GM12878 (cell line): Measurements from ENCODE around the gene FXYD1. TPM values are rescaled to one million over a fixed set of nuclear protein-coding genes. Genes with fewer than 3 reads are reported as not detected.

Experiments
- ATAC-seq: fragments of 200-7000 bp; cut with Tn5 transposase; 3 replicates; pipeline ENCODE4 v1.9.1; 2020; ENCODE audit warnings: mild to moderate bottlenecking, moderate library complexity
- BruUV-seq: library from RNA; stranded (reverse); fragments of 400-500 nt; replicated peaks from 2 replicates; lab custom pipeline; 2021; lab: Mats Ljungman, UMichigan
- CTCF ChIA-PET: fragments of 300-600 bp; sonication (Branson Sonifier 250); formaldehyde crosslinking; extraction: SDS; loops from one replicate; lab custom pipeline; 2021; ENCODE audit warnings: inconsistent platforms; lab: Yijun Ruan, JAX
- POLR2A ChIA-PET: fragments of 350-600 bp; formaldehyde crosslinking; extraction: SDS; loops from one replicate; lab custom pipeline; 2021; ENCODE audit warnings: inconsistent platforms; lab: Charles Lee
- RAD21 ChIA-PET: fragments of 300-600 bp; sonication (Branson Sonifier 250); formaldehyde crosslinking; loops from one replicate; lab custom pipeline; 2023; ENCODE audit warnings: antibody characterized with exemption; ENCODE audit not compliant: unreplicated experiment; lab: Charles Lee
- SMC1A ChIA-PET: fragments of 300-600 bp; sonication (Branson Sonifier 250); formaldehyde crosslinking; loops from one replicate; lab custom pipeline; 2023; ENCODE audit not compliant: unreplicated experiment, uncharacterized antibody; lab: Charles Lee
- DNase-seq: peaks from one replicate; pipeline ENCODE4 v3.0.0-alpha.2; 2011; ENCODE audit warnings: low read depth, low spot score
- FAIRE-seq: peaks from 3 replicates; lab custom pipeline; 2011; peaks lifted over from hg19 to GRCh38; lab: Jason Lieb, UNC
- H2AFZ ChIP-seq: 2 replicates; pipeline ENCODE4 v1.6.0; 2011; ENCODE audit warnings: low read depth, low read length, control low read depth; ENCODE audit not compliant: control insufficient read depth
- H3K27ac ChIP-seq: 2 replicates; pipeline ENCODE4 v1.5.1; 2011; ENCODE audit warnings: control low read depth; ENCODE audit not compliant: control insufficient read depth, insufficient read depth
- H3K27me3 ChIP-seq, 2 experiments: replicated peaks in 1 of 2; 2 replicates each; pipeline versions ENCODE4 v1.6.0 to v1.6.1; 2011; ENCODE audit warnings: low read length in 1 of 2; ENCODE audit not compliant: control insufficient read depth in 2 of 2, insufficient read depth in 2 of 2
- H3K36me3 ChIP-seq, 2 experiments: 2 replicates each; pipeline ENCODE4 v1.5.1; 2011; ENCODE audit warnings: low read length in 1 of 2; ENCODE audit not compliant: control insufficient read depth in 2 of 2, insufficient read depth in 2 of 2
- H3K4me1 ChIP-seq: 2 replicates; pipeline ENCODE4 v1.6.1; 2011; ENCODE audit warnings: mild to moderate bottlenecking, low read length, moderate library complexity, mixed read lengths; ENCODE audit not compliant: control insufficient read depth, insufficient read depth
- H3K4me2 ChIP-seq: 2 replicates; pipeline ENCODE4 v1.6.0; 2011; ENCODE audit warnings: control low read depth; ENCODE audit not compliant: control insufficient read depth, insufficient read depth
- H3K4me3 ChIP-seq: fragments of 200-600 bp; sonication (generic); 2 replicates; pipeline ENCODE4 v1.5.1; 2016
- H3K79me2 ChIP-seq: 2 replicates; pipeline ENCODE4 v1.6.0; 2011; ENCODE audit warnings: low read length; ENCODE audit not compliant: control insufficient read depth, insufficient read depth
- H3K9ac ChIP-seq: 2 replicates; pipeline ENCODE4 v1.8.0; 2011; ENCODE audit warnings: low read length, control low read depth, mixed read lengths; ENCODE audit not compliant: control insufficient read depth, insufficient read depth
- H3K9me3 ChIP-seq: replicated peaks from 3 replicates; pipeline ENCODE4 v1.5.1; 2011; ENCODE audit warnings: mild to moderate bottlenecking, low read length; ENCODE audit not compliant: control insufficient read depth, insufficient read depth
- H4K20me1 ChIP-seq: 2 replicates; pipeline ENCODE4 v1.6.0; 2011; ENCODE audit not compliant: control insufficient read depth, insufficient read depth
- CEBPB ChIP-seq, 2 experiments: fragments of 150-350 bp in 1 of 2; IDR thresholded peaks; 2 replicates each; pipeline ENCODE4 v1.6.1; 2012 to 2014; ENCODE audit warnings: low read depth in 2 of 2, low read length in 2 of 2, borderline replicate concordance in 1 of 2, inconsistent platforms in 1 of 2
- NFYA ChIP-seq: IDR thresholded peaks from 2 replicates; pipeline ENCODE4 v1.6.1; 2011; ENCODE audit warnings: low read depth, mild to moderate bottlenecking, low read length, improper control_type of control experiment, borderline replicate concordance
- NR2C2 ChIP-seq: IDR thresholded peaks from 2 replicates; pipeline ENCODE4 v1.6.1; 2011; ENCODE audit warnings: borderline replicate concordance, low read depth; ENCODE audit not compliant: control insufficient read depth, insufficient read length
- RAD21 ChIP-seq: IDR thresholded peaks from 2 replicates; pipeline ENCODE4 v1.6.1; 2011; ENCODE audit warnings: mild to moderate bottlenecking, low read depth, low read length, moderate library complexity; ENCODE audit not compliant: insufficient read depth
- RAD51 ChIP-seq: fragments of 450-650 bp; IDR thresholded peaks from 2 replicates; pipeline ENCODE4 v1.6.1; 2016; ENCODE audit warnings: moderate library complexity, mild to moderate bottlenecking, inconsistent platforms
- SIN3A ChIP-seq: IDR thresholded peaks from 2 replicates; pipeline ENCODE4 v1.6.1; 2012; ENCODE audit warnings: low read depth, low read length, improper control_type of control experiment
- SMAD1 ChIP-seq: fragments of 450-650 bp; IDR thresholded peaks from 2 replicates; pipeline ENCODE4 v1.6.1; 2018; ENCODE audit warnings: mild to moderate bottlenecking, low read depth; ENCODE audit not compliant: partially characterized antibody
- YY1 ChIP-seq: IDR thresholded peaks from 2 replicates; pipeline ENCODE4 v1.6.1; 2011; ENCODE audit warnings: low read depth, mild to moderate bottlenecking, low read length
- ZNF24 ChIP-seq: fragments of 450-650 bp; IDR thresholded peaks from 2 replicates; pipeline ENCODE4 v1.6.1; 2017; ENCODE audit warnings: antibody characterized with exemption, mild to moderate bottlenecking
- WGBS: methylation state at CpG from one replicate; pipeline ENCODE4 v1.1.6; 2016; ENCODE audit warnings: low lambda C conversion rate; ENCODE audit not compliant: insufficient replicate concordance, insufficient coverage; ENCODE audit errors: missing lambda C conversion rate; 5-methylcytosine and 5-hydroxymethylcytosine counted together
- in situ Hi-C: fragments of 300-500 bp; cut with MboI; formaldehyde crosslinking; loops from 9 replicates; pipeline ENCODE4 v1.14.3; 2018; ENCODE audit warnings: mixed read lengths
- intact Hi-C: fragments of 100-400 bp; cut with micrococcal nuclease; formaldehyde crosslinking; loops from one replicate; pipeline ENCODE4 v1.14.2; 2022; ENCODE audit not compliant: unreplicated experiment
- polyA plus RNA-seq, 11 experiments: library from polyadenylated mRNA; depleted of rRNA in 4 of 11; unstranded in 6 of 11; stranded (reverse) in 5 of 11; fragments of >200 nt; fragmentation: Nextera tagmentation in 4 of 11; fragmentation: Illumina TruSeq in 1 of 11; extraction: Ambion mirVana in 4 of 11; extraction: Trizol in 1 of 11; gene quantifications; 1 replicate in 1 of 11; 2 replicates in 10 of 11; pipeline versions ENCODE4 v1.2.1 to v1.2.3, GENCODE V29; 2011 to 2016; ENCODE audit warnings: inconsistent platforms in 2 of 11, missing spikeins in 2 of 11, low read depth in 1 of 11
- total RNA-seq, 4 experiments: library from RNA; depleted of rRNA in 3 of 4; stranded (reverse); fragments of >200 nt in 3 of 4; fragmentation: Illumina TruSeq in 1 of 4; extraction: Trizol in 1 of 4; gene quantifications; 2 replicates each; pipeline versions ENCODE4 v1.2.1 to v1.2.3, GENCODE V29; 2013 to 2021
- TF ChIP-seq, protein P1 (sequence below): fragments of 450-650 bp; formaldehyde crosslinking; IDR thresholded peaks from 2 replicates; pipeline ENCODE4 v1.4.0; 2020; ENCODE audit warnings: mild to moderate bottlenecking, moderate library complexity
- TF ChIP-seq, protein P2 (sequence below): IDR thresholded peaks from 2 replicates; pipeline ENCODE4 v1.6.1; 2011; ENCODE audit warnings: low read depth, low read length, improper control_type of control experiment, borderline replicate concordance
- TF ChIP-seq, protein P3 (sequence below): IDR thresholded peaks from 2 replicates; pipeline ENCODE4 v1.6.1; 2012; ENCODE audit warnings: mild to moderate bottlenecking, low read depth, low read length

The FXYD1 gene
- total and polyA plus RNA-seq, 10 of the 15 experiments (the other 5 are each of a cell fraction or from before 2014, with no cell fraction given), result 0.34 to 1.2 (median 0.49) TPM; not detected in 4

DNA sequence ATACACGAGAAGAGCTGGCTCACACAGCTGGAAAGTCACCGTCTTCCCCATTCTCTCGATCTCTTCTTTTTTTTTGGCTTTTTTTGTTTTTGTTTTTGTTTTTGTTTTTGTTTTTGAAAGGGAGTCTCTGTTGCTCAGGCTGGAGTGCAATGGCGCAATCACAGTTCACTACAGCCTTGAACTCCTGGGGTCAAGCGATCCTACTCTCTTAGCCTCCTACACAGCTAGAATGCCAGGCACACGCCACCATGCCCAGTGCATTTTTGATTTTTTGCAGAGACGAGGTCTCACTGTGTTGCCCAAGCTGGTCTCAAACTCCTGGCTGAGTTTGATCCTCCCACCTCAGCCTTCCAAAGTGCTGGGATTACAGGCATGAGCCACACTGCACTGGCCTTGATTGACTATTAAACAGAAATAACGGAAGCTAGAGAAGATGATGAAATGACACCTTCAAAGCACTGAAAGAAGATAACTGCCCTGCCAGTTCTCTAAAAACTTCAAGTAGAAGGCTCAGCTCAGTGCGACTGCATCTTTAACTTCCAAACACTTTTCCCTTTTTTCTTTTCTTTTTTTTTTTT, 19.0 kb upstream of the FXYD1 start (continued):
- TF ChIP-seq, protein P1, sequence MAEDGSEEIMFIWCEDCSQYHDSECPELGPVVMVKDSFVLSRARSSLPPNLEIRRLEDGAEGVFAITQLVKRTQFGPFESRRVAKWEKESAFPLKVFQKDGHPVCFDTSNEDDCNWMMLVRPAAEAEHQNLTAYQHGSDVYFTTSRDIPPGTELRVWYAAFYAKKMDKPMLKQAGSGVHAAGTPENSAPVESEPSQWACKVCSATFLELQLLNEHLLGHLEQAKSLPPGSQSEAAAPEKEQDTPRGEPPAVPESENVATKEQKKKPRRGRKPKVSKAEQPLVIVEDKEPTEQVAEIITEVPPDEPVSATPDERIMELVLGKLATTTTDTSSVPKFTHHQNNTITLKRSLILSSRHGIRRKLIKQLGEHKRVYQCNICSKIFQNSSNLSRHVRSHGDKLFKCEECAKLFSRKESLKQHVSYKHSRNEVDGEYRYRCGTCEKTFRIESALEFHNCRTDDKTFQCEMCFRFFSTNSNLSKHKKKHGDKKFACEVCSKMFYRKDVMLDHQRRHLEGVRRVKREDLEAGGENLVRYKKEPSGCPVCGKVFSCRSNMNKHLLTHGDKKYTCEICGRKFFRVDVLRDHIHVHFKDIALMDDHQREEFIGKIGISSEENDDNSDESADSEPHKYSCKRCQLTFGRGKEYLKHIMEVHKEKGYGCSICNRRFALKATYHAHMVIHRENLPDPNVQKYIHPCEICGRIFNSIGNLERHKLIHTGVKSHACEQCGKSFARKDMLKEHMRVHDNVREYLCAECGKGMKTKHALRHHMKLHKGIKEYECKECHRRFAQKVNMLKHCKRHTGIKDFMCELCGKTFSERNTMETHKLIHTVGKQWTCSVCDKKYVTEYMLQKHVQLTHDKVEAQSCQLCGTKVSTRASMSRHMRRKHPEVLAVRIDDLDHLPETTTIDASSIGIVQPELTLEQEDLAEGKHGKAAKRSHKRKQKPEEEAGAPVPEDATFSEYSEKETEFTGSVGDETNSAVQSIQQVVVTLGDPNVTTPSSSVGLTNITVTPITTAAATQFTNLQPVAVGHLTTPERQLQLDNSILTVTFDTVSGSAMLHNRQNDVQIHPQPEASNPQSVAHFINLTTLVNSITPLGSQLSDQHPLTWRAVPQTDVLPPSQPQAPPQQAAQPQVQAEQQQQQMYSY (CRISPR knock-in tag), result no peak
- TF ChIP-seq YY1 (no peak), NR2C2 (no peak), SIN3A (no peak), RAD51 (no peak)
- TF ChIP-seq, protein P2, sequence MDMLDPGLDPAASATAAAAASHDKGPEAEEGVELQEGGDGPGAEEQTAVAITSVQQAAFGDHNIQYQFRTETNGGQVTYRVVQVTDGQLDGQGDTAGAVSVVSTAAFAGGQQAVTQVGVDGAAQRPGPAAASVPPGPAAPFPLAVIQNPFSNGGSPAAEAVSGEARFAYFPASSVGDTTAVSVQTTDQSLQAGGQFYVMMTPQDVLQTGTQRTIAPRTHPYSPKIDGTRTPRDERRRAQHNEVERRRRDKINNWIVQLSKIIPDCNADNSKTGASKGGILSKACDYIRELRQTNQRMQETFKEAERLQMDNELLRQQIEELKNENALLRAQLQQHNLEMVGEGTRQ, result no peak

DNA sequence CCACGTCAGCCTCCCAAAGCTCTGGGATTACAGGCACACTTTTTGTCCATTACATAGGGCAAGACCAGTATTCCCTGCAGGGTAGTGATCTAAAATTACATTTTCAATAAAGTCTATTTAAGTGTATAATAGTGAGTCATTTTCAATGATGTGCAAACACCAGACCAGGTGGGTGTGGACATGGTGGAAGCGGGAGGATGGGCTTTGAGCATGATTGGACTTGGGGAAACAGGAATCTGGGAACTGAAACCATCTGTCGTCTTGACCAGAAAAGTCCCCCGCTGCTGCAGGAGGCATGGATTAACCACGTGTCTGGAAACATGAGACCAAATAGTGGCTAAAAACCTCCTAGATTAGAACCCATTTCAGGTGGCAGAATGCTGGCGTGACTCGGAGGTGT, 18.1 kb upstream of the FXYD1 start:
- FAIRE-seq (no peak), DNase-seq (no peak), ATAC-seq (no peak)
- Histone ChIP-seq H3K9ac (no peak overlapping the region), H4K20me1 (no peaks in the 10 kb centered on the region), H3K36me3 (no peaks in the 10 kb centered on the region), H3K27me3 (no peaks in the 10 kb centered on the region), H3K79me2 (no peaks in the 10 kb centered on the region), H3K4me3 (no peak overlapping the region), H3K9me3 (no peaks in the 10 kb centered on the region), H3K4me2 (no peak overlapping the region), H3K4me1 (peaks cover 18% of the 10 kb centered on the region), H3K27ac (no peak overlapping the region), H2AFZ (no peak overlapping the region)
- no TSS peak for BruUV-seq
- intact Hi-C loops (no loop called here), in situ Hi-C loops (no loop called here)
- RAD21 ChIA-PET, result no interaction called here
- CTCF ChIA-PET, result interaction anchor here (0.6 to 6.4 kb wide), 3 partner anchors 15 to 56 kb away, joined by 3 to 75 read pairs (median 34); partner anchors contain the start of genes FXYD7 and LGI4
- SMC1A ChIA-PET, result no interaction called here
- POLR2A ChIA-PET, result no interaction called here
- WGBS, result 15% methylated on average over 7 of the region's 7 CpGs
- TF ChIP-seq SMAD1 (no peak), NFYA (no peak), CEBPB (IDR thresholded peaks at IDR 0.05; ENCODE audit: borderline replicate concordance in 1 of 2, low read depth in 2 of 2, low read length in 2 of 2) (no peak), ZNF24 (no peak), RAD21 (no peak)
- TF ChIP-seq, protein P3, sequence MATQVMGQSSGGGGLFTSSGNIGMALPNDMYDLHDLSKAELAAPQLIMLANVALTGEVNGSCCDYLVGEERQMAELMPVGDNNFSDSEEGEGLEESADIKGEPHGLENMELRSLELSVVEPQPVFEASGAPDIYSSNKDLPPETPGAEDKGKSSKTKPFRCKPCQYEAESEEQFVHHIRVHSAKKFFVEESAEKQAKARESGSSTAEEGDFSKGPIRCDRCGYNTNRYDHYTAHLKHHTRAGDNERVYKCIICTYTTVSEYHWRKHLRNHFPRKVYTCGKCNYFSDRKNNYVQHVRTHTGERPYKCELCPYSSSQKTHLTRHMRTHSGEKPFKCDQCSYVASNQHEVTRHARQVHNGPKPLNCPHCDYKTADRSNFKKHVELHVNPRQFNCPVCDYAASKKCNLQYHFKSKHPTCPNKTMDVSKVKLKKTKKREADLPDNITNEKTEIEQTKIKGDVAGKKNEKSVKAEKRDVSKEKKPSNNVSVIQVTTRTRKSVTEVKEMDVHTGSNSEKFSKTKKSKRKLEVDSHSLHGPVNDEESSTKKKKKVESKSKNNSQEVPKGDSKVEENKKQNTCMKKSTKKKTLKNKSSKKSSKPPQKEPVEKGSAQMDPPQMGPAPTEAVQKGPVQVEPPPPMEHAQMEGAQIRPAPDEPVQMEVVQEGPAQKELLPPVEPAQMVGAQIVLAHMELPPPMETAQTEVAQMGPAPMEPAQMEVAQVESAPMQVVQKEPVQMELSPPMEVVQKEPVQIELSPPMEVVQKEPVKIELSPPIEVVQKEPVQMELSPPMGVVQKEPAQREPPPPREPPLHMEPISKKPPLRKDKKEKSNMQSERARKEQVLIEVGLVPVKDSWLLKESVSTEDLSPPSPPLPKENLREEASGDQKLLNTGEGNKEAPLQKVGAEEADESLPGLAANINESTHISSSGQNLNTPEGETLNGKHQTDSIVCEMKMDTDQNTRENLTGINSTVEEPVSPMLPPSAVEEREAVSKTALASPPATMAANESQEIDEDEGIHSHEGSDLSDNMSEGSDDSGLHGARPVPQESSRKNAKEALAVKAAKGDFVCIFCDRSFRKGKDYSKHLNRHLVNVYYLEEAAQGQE, result no peak
